Thyroid gland (tissue), 4 donors: ENCODE data around the gene NTN1. TPM values are rescaled to one million over a fixed set of nuclear protein-coding genes. Genes with fewer than 3 reads are reported as not detected.

Experiments
- DNase-seq, 2 donors: peaks; one replicate each; pipeline ENCODE4 v3.0.0-alpha.2; 2019
- H3K27ac ChIP-seq, 3 donors: fragments of 200-600 bp; sonication (generic); 1 replicate in 2 of 3; 2 replicates in 1 of 3; pipeline ENCODE4 v1.5.1; 2016 to 2019; ENCODE audit warnings: mild to moderate bottlenecking in 1 of 3, moderate library complexity in 1 of 3
- H3K27me3 ChIP-seq: fragments of 200-600 bp; sonication (generic); one replicate; pipeline ENCODE4 v1.5.1; 2019
- H3K36me3 ChIP-seq, 2 donors: fragments of 200-600 bp; sonication (generic); one replicate each; pipeline ENCODE4 v1.5.1; 2016 to 2019
- H3K4me1 ChIP-seq, 2 donors: fragments of 200-600 bp; sonication (generic); one replicate each; pipeline ENCODE4 v1.5.1; 2017 to 2019
- H3K4me3 ChIP-seq, 3 donors: fragments of 200-600 bp; sonication (generic); replicated peaks in 1 of 3; 1 replicate in 2 of 3; 2 replicates in 1 of 3; pipeline ENCODE4 v1.5.1; 2016; ENCODE audit warnings: mild to moderate bottlenecking in 1 of 3
- H3K9me3 ChIP-seq: fragments of 200-600 bp; sonication (generic); one replicate; pipeline ENCODE4 v1.5.1; 2017
- CTCF ChIP-seq, 6 experiments: fragments of 200-600 bp in 3 of 6; fragments of 450-650 bp in 3 of 6; sonication (generic) in 3 of 6; IDR thresholded peaks; one replicate each; pipeline ENCODE4 v1.5.1; 2016 to 2019; ENCODE audit warnings: antibody characterized with exemption in 6 of 6, mild to moderate bottlenecking in 2 of 6, inconsistent platforms in 1 of 6, moderate library complexity in 1 of 6
- POLR2A ChIP-seq, 2 donors: fragments of 450-650 bp; IDR thresholded peaks; one replicate each; pipeline ENCODE4 v1.6.1; 2017; ENCODE audit warnings: antibody characterized with exemption in 2 of 2, mild to moderate bottlenecking in 2 of 2, moderate library complexity in 1 of 2
- WGBS, 2 donors: methylation state at CpG; one replicate each; pipeline ENCODE4 v1.1.5; 2017; 5-methylcytosine and 5-hydroxymethylcytosine counted together
- intact Hi-C: fragments of 100-400 bp; cut with DNase I; formaldehyde crosslinking; loops from one replicate; pipeline ENCODE4 v1.15.1; 2023
- total RNA-seq, 4 donors: library from RNA; depleted of rRNA; stranded (reverse); fragments of >200 nt; gene quantifications; one replicate each; pipeline ENCODE4 v1.2.3, GENCODE V29; 2016

The NTN1 gene
- total RNA-seq, 4 donors from 2014 or later = 4.1 to 9.2 (median 7.1) TPM

- 80 to 84% methylated on average over 8 to 15 of the region's 17 CpGs for WGBS, 2 donors
- Histone ChIP-seq H3K27ac (no peak overlapping the region), H3K4me1 (no peaks in the 10 kb centered on the region), H3K27me3 (no peaks in the 10 kb centered on the region), H3K4me3 (no peak overlapping the region), H3K9me3 (no peaks in the 10 kb centered on the region), H3K36me3 (no peaks in the 10 kb centered on the region)
- DNase-seq = no peak
- TF ChIP-seq CTCF (IDR thresholded peaks at IDR 0.05) (no peak), POLR2A (IDR thresholded peaks at IDR 0.05) (no peak)
- intact Hi-C loops = no loop called here
These were observed 116.9 kb downstream of the NTN1 start for GRCh38 chr17:9138161-9138717.

- Histone ChIP-seq H3K4me3 (no peak overlapping the region), H3K4me1 (no peaks in the 10 kb centered on the region), H3K9me3 (no peaks in the 10 kb centered on the region), H3K27ac (no peak overlapping the region), H3K27me3 (no peaks in the 10 kb centered on the region), H3K36me3 (no peaks in the 10 kb centered on the region)
- no peak for TF ChIP-seq POLR2A (IDR thresholded peaks at IDR 0.05)
- TF ChIP-seq CTCF (IDR thresholded peaks at IDR 0.05) = no peak
- 81% methylated on average over 2 of the region's 2 CpGs for WGBS, 2 donors
- intact Hi-C loops = no loop called here
- DNase-seq = no peak
These were observed 118.4 kb downstream of the NTN1 start for GRCh38 chr17:9139695-9140094.

- no peaks in the 10 kb centered on the region for H3K4me1 ChIP-seq
- TF ChIP-seq POLR2A (IDR thresholded peaks at IDR 0.05) (no peak), CTCF (IDR thresholded peaks at IDR 0.05) (no peak)
These were observed 119.5 kb downstream of the NTN1 start for GRCh38 chr17:9140550-9141424.

GRCh38 chr17:9141425-9141753 lies 120.1 kb downstream of the NTN1 start:
- WGBS, 2 donors = 93 to 95% methylated on average over 4 of the region's 4 CpGs
- H3K4me1 ChIP-seq = no peaks in the 10 kb centered on the region
- intact Hi-C loops = no loop called here

More at GRCh38 chr17:9140550-9141424, 119.5 kb downstream of the NTN1 start:
- Histone ChIP-seq H3K4me3 (no peak overlapping the region), H3K9me3 (no peaks in the 10 kb centered on the region), H3K27ac (no peak overlapping the region), H3K36me3 (no peaks in the 10 kb centered on the region), H3K27me3 (no peaks in the 10 kb centered on the region)
- DNase-seq = no peak
- WGBS, 2 donors = 82 to 86% methylated on average over 13 of the region's 13 CpGs
- intact Hi-C loops = no loop called here

More at GRCh38 chr17:9141425-9141753, 120.1 kb downstream of the NTN1 start:
- H3K27me3 ChIP-seq = no peaks in the 10 kb centered on the region
- H3K36me3 ChIP-seq = no peaks in the 10 kb centered on the region
- TF ChIP-seq CTCF (IDR thresholded peaks at IDR 0.05) = no peak
- TF ChIP-seq POLR2A (IDR thresholded peaks at IDR 0.05) = no peak
- no peaks in the 10 kb centered on the region for H3K9me3 ChIP-seq
- DNase-seq = no peak
- no peak overlapping the region for H3K4me3 ChIP-seq
- H3K27ac ChIP-seq = no peak overlapping the region
